ENCODE measurements around the gene ZSCAN4. TPM values are rescaled to one million over a fixed set of nuclear protein-coding genes. Genes with fewer than 3 reads are reported as not detected.

The ZSCAN4 gene
- total RNA-seq, 4 donors from 2014 or later, result 0.39 to 0.71 TPM; not detected in 2

DNA sequence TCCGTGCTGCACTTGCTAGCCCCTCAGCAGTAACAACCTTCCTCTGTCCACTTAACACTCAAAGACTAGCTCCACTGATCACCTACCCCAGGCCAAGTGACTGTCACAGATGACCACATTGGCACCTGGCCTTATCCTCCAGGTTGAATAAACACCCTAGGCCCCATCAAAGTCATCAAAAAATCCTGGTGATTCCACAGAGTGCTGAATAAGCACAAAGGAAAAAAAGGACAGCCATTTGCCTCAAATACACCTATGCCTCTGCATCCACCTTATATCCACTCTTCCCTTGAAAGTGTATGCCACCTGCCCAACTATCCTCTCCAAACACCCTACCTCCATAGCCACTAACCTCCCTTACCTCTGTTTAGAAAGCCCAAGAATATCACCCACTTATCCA lies 37.6 kb downstream of the ZSCAN4 start:
- 100% methylated on average over 1 of the region's 1 CpG for whole genome bisulfite sequencing, 2 donors
- intact Hi-C loops (cut with DNase I; ENCODE audit: low total_unique reads), result no loop called here
- no peak overlapping the region for H3K4me3 ChIP-seq (ENCODE audit: low read depth, poor library complexity, severe bottlenecking)
- no peak for TF ChIP-seq POLR2A (IDR thresholded peaks at IDR 0.05)
- TF ChIP-seq, protein P1, sequence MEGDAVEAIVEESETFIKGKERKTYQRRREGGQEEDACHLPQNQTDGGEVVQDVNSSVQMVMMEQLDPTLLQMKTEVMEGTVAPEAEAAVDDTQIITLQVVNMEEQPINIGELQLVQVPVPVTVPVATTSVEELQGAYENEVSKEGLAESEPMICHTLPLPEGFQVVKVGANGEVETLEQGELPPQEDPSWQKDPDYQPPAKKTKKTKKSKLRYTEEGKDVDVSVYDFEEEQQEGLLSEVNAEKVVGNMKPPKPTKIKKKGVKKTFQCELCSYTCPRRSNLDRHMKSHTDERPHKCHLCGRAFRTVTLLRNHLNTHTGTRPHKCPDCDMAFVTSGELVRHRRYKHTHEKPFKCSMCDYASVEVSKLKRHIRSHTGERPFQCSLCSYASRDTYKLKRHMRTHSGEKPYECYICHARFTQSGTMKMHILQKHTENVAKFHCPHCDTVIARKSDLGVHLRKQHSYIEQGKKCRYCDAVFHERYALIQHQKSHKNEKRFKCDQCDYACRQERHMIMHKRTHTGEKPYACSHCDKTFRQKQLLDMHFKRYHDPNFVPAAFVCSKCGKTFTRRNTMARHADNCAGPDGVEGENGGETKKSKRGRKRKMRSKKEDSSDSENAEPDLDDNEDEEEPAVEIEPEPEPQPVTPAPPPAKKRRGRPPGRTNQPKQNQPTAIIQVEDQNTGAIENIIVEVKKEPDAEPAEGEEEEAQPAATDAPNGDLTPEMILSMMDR (IDR thresholded peaks at IDR 0.05), result no peak
- no peak for DNase-seq (ENCODE audit: low spot score in 2 of 2)

DNA sequence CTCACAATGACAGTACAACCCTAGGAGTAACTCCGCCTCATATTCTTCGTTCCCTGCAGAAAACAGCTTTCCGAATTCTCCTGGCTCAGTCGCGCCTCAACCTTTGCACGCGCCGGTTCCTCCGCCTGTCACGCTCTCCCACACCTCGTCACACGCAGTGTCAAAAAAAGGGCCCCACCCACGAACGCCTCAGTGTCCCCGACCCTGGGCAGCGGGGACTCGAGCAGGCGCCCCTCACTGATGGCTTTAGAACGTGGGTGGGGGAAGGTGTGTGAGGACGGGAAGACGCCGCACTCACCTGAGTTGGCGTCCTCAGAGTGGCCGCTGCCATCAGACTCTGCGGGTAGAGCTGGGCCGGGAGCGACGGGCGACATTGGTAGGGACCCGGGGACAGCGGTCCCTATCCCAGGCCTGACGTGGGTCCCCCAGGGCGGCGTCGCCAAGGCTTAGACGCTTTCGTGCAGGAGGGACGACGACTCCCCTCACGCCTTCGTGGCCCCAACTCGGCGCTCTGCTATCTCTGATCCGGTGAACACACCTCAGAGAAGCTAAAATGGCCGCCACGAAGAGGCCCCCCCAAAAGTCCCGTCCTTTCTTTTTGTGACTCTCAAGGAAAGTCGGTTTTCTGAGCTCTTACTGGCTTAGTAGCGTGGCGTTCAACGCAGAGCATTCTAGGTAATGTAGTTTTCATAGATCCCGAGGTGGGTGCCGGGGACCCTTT lies 40.1 kb downstream of the ZSCAN4 start, which contains the start of gene ZNF154:
TSS of gene ZNF154 (minus strand) at position 564 of the 721 bp plus-strand sequence. CDS start at position 331, 233 bp downstream.
- H3K4me3 ChIP-seq (ENCODE audit: low read depth, poor library complexity, severe bottlenecking), result peak within 1 kb of the TSS; percentile 16
- intact Hi-C loops (cut with DNase I; ENCODE audit: low total_unique reads), result no loop called here
- no peak for TF ChIP-seq POLR2A (IDR thresholded peaks at IDR 0.05)
- TF ChIP-seq, protein P1 (IDR thresholded peaks at IDR 0.05), result no peak
- DNase-seq (ENCODE audit: low spot score in 2 of 2), result peak in 1 of 2 donors; percentile 72
- WGBS, 2 donors, result 4 to 5% methylated on average over 45 of the region's 53 CpGs

DNA sequence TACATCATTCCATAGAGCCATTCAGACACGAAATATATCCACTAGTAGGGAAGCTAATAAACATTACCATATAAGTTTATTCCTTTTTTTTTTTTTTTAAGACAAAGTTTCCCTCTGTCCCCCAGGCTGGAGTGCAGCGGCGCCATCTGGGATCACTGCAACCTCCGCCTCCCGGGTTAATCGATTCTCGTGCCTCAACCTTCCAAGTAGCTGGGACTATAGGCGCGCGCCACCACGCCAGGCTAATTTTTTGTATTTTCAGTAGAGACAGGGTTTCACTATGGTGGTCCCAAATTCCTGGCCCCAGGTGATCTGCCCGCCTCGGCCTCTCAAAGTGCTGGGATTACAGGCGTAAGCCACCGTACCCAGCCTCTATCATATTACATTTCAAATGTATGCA lies 40.9 kb downstream of the ZSCAN4 start:
- intact Hi-C loops (cut with DNase I; ENCODE audit: low total_unique reads), result no loop called here
- H3K4me3 ChIP-seq (ENCODE audit: low read depth, poor library complexity, severe bottlenecking), result no peak overlapping the region
- no peak for TF ChIP-seq POLR2A (IDR thresholded peaks at IDR 0.05)
- TF ChIP-seq, protein P1 (IDR thresholded peaks at IDR 0.05), result no peak
- peak in 1 of 2 donors; percentile 34 for DNase-seq (ENCODE audit: low spot score in 2 of 2)
- 68 to 69% methylated on average over 15 of the region's 15 CpGs for WGBS, 2 donors

DNA sequence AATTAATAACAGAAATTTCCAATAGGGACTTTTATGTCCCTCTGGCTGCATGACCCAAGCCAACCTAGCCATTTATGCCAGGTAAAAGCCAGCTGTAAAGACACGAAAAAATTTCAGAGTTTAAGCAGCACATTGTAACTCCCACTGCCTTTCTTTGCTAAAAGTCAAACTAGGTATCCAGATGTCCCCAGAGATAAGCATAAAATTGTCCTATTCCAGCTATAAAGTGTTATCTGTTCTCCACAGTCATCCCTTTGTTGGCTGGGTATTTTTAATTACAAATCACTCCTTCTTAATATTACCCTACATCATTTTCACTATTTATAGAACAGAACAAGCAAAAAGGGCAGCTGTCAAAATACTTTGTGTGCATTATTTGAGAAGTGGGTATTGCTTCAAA lies 43.5 kb downstream of the ZSCAN4 start:
- intact Hi-C loops (cut with DNase I; ENCODE audit: low total_unique reads), result no loop called here
- DNase-seq (ENCODE audit: low spot score in 2 of 2), result no peak
- WGBS, 2 donors, result 55 to 68% methylated on average over 1 of the region's 1 CpG
- TF ChIP-seq POLR2A (IDR thresholded peaks at IDR 0.05), result no peak
- TF ChIP-seq, protein P1 (IDR thresholded peaks at IDR 0.05), result no peak
- H3K4me3 ChIP-seq (ENCODE audit: low read depth, poor library complexity, severe bottlenecking), result no peak overlapping the region

DNA sequence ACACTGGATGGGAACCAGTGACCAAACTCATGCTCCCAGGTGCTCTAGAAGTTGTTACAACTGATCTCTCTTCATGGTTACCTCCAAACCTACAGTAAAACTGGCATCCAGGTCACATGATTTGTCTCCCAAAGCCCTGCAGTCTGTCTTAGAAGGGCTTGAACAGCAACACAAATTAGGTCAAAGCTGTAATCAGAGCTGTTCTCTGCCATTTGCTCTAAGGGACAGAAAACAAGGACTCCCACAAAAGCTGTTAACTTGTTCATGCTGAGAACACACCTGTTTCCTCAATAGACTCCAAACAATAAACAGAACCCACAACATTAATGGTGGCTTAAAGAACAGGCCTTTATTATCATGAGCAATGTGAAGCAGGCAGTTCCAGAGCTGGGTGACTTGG lies 50.7 kb downstream of the ZSCAN4 start:
- intact Hi-C loops (cut with DNase I; ENCODE audit: low total_unique reads), result no loop called here

More for the DNA sequence above, 50.7 kb downstream of the ZSCAN4 start:
- no peak for DNase-seq (ENCODE audit: low spot score in 2 of 2)
- TF ChIP-seq, protein P1 (IDR thresholded peaks at IDR 0.05), result no peak
- TF ChIP-seq POLR2A (IDR thresholded peaks at IDR 0.05), result no peak
- no peak overlapping the region for H3K4me3 ChIP-seq (ENCODE audit: low read depth, poor library complexity, severe bottlenecking)
